ENCODE results near the gene VWF. TPM values are rescaled to one million over a fixed set of nuclear protein-coding genes. Genes with fewer than 3 reads are reported as not detected.

The VWF gene
- polyA plus RNA-seq, 2 donors = 14.8 to 38.4 TPM

DNA sequence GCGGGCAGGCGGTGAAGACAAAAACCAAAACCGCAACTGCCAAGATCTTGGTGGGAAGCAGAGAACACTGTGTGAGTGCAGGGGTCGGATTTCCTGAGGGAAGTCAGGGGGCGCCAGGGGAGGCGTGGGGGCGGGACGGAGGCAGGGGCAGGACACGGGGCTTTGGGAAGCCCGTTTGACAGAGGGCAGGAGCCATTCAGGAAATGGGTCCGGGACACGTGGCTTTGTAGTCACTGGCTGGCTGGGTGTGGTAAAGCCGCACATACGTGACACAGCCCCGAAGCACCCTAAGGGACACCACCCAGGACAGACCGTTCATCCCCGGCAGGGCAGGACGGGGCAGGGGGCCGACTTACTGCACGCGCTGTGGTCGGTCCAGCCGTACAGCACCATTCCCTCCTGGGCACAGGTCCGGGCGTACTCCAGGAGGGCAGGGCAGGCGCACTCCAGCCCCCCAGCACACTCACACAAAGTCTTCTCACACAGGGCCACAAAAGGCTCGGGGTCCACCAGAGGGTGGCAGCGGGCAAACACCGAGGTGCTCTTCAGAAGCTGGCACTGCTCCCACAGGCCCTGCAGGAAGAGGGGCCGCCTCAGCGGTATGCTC is 49.4 kb downstream of the VWF start:
- Histone ChIP-seq H3K36me3 (ENCODE audit: control insufficient read depth in 2 of 2, insufficient read depth in 2 of 2, low read length in 1 of 2) (no peaks in the 10 kb centered on the region), H3K27ac (ENCODE audit: low read depth in 2 of 2, low read length in 1 of 2) (no peak overlapping the region), H3K9me3 (ENCODE audit: control insufficient read depth in 2 of 2, insufficient read depth in 1 of 2, low read depth in 1 of 2, low read length in 1 of 2) (no peaks in the 10 kb centered on the region), H3K4me3 (ENCODE audit: low read depth in 1 of 2, low read length in 2 of 2) (no peak overlapping the region), H3K4me1 (ENCODE audit: control insufficient read depth in 2 of 2, insufficient read depth in 2 of 2, low read length in 1 of 2) (peaks cover 10 to 30% of the 10 kb centered on the region in 2 donors), H3K27me3 (ENCODE audit: control insufficient read depth in 1 of 2, insufficient read depth in 2 of 2, low read length in 2 of 2) (no peaks in the 10 kb centered on the region)
- WGBS, 2 donors = 58 to 62% methylated on average over 31 of the region's 31 CpGs

DNA sequence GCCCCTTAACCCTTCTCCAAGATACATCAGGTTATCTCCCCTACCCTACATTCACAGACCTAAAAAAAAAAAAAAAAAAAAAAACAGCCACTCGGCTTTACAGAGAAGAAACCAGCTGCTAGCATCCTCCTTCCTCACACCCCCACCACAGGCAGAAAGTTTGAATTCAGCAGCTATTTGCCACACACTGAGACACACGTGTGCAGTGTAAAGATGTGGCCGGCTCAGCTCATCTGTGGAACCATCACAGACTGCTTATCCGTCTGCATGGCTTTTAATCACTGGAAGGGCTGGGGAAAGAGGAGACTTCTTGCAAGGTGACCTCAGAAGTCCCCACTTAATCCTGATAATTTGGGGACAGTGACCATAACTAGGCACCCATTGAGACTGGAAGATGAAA is 50.0 kb downstream of the VWF start:
- no peaks in the 10 kb centered on the region for H3K27me3 ChIP-seq (ENCODE audit: control insufficient read depth in 1 of 2, insufficient read depth in 2 of 2, low read length in 2 of 2)
- WGBS, 2 donors = 48 to 66% methylated on average over 4 of the region's 4 CpGs
- no peak overlapping the region for H3K27ac ChIP-seq (ENCODE audit: low read depth in 2 of 2, low read length in 1 of 2)

DNA sequence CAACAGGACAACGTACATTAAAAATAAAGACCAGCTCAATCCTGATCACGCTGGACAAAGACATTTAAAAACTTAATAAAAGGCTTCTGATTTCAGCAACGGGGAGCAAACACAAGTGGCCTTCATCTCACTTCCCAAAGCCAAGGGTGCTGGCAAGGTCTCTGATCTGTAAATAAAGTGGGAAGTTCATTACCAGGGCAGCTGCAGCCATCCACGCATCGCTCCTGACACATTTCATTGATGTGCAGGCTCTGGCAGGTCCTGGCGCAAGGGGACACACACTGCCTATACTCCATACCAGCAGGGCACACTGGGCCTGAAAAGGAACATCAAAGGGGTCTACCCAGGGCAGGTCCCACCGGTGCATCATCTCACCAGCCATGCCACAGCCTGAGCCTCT is 51.0 kb downstream of the VWF start:
- H3K27ac ChIP-seq (ENCODE audit: low read depth in 2 of 2, low read length in 1 of 2) = peak overlapping the region in 1 of 2 donors; percentile 85
- WGBS, 2 donors = 58 to 63% methylated on average over 7 of the region's 7 CpGs
- H3K4me3 ChIP-seq (ENCODE audit: low read depth in 1 of 2, low read length in 2 of 2) = no peak overlapping the region
- H3K4me1 ChIP-seq (ENCODE audit: control insufficient read depth in 2 of 2, insufficient read depth in 2 of 2, low read length in 1 of 2) = peaks cover 4 to 22% of the 10 kb centered on the region in 2 donors
- H3K36me3 ChIP-seq (ENCODE audit: control insufficient read depth in 2 of 2, insufficient read depth in 2 of 2, low read length in 1 of 2) = no peaks in the 10 kb centered on the region
- no peaks in the 10 kb centered on the region for H3K9me3 ChIP-seq (ENCODE audit: control insufficient read depth in 2 of 2, insufficient read depth in 1 of 2, low read depth in 1 of 2, low read length in 1 of 2)
- no peaks in the 10 kb centered on the region for H3K27me3 ChIP-seq (ENCODE audit: control insufficient read depth in 1 of 2, insufficient read depth in 2 of 2, low read length in 2 of 2)

More for the DNA sequence above, 50.0 kb downstream of the VWF start:
- H3K9me3 ChIP-seq (ENCODE audit: control insufficient read depth in 2 of 2, insufficient read depth in 1 of 2, low read depth in 1 of 2, low read length in 1 of 2) = no peaks in the 10 kb centered on the region
- no peaks in the 10 kb centered on the region for H3K36me3 ChIP-seq (ENCODE audit: control insufficient read depth in 2 of 2, insufficient read depth in 2 of 2, low read length in 1 of 2)
- peaks cover 10 to 24% of the 10 kb centered on the region in 2 donors for H3K4me1 ChIP-seq (ENCODE audit: control insufficient read depth in 2 of 2, insufficient read depth in 2 of 2, low read length in 1 of 2)
- H3K4me3 ChIP-seq (ENCODE audit: low read depth in 1 of 2, low read length in 2 of 2) = no peak overlapping the region

DNA sequence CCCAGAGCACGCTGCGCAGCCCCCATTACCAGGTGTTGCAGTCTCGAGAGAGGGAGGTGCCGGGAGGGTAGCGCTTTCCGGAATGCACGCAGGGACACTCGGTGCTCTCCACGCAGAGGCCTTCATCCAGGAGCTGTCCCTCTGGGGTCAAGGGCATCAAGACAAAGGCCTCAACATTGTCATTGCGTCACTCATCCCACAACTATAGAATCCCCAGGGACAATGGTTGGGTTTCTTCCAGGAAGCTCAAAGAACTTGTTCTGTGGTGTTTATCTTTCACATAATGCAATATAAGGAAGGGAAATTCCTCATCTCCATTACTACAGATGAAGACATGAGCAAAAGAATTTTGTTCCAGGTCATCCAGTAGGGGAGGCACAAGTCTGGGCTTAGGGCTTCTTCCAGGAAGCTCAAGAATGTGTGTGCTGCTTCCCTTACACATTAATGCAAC is 52.1 kb downstream of the VWF start:
- no peak overlapping the region for H3K4me3 ChIP-seq (ENCODE audit: low read depth in 1 of 2, low read length in 2 of 2)
- H3K4me1 ChIP-seq (ENCODE audit: control insufficient read depth in 2 of 2, insufficient read depth in 2 of 2, low read length in 1 of 2) = peaks cover 3 to 24% of the 10 kb centered on the region in 2 donors
- H3K36me3 ChIP-seq (ENCODE audit: control insufficient read depth in 2 of 2, insufficient read depth in 2 of 2, low read length in 1 of 2) = no peaks in the 10 kb centered on the region
- H3K27ac ChIP-seq (ENCODE audit: low read depth in 2 of 2, low read length in 1 of 2) = peak overlapping the region; percentile 84 to 85
- 82 to 84% methylated on average over 10 of the region's 10 CpGs for WGBS, 2 donors
- no peaks in the 10 kb centered on the region for H3K9me3 ChIP-seq (ENCODE audit: control insufficient read depth in 2 of 2, insufficient read depth in 1 of 2, low read depth in 1 of 2, low read length in 1 of 2)
- H3K27me3 ChIP-seq (ENCODE audit: control insufficient read depth in 1 of 2, insufficient read depth in 2 of 2, low read length in 2 of 2) = no peaks in the 10 kb centered on the region

DNA sequence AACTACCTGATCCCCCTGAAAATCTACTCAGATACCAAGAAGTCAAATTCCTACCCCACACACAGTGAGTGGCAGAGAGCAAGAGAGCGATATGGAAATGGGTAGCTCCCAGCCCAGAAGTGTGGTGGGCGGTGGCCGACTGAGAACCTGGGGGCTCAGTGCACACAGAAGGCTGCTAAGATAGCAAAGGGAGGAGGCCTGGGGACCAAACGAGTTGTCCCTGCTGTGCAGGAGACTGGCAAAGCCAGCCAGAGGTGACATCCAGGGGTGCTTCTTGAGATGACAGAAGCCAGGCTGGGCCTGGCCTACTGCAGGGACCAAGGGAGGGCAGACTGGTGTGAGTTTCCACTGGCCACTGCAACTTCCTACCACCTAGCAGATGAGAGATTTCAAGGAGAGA is 52.9 kb downstream of the VWF start:
- Histone ChIP-seq H3K4me1 (ENCODE audit: control insufficient read depth in 2 of 2, insufficient read depth in 2 of 2, low read length in 1 of 2) (peaks cover 3 to 25% of the 10 kb centered on the region in 2 donors), H3K9me3 (ENCODE audit: control insufficient read depth in 2 of 2, insufficient read depth in 1 of 2, low read depth in 1 of 2, low read length in 1 of 2) (no peaks in the 10 kb centered on the region), H3K4me3 (ENCODE audit: low read depth in 1 of 2, low read length in 2 of 2) (no peak overlapping the region), H3K27me3 (ENCODE audit: control insufficient read depth in 1 of 2, insufficient read depth in 2 of 2, low read length in 2 of 2) (no peaks in the 10 kb centered on the region), H3K36me3 (ENCODE audit: control insufficient read depth in 2 of 2, insufficient read depth in 2 of 2, low read length in 1 of 2) (no peaks in the 10 kb centered on the region), H3K27ac (ENCODE audit: low read depth in 2 of 2, low read length in 1 of 2) (peak overlapping the region; percentile 84 to 85)
- WGBS, 2 donors = 84 to 94% methylated on average over 4 of the region's 4 CpGs

GRCh38 chr12:6070472-6071257 is 53.8 kb downstream of the VWF start:
- peaks cover 5 to 32% of the 10 kb centered on the region in 2 donors for H3K4me1 ChIP-seq (ENCODE audit: control insufficient read depth in 2 of 2, insufficient read depth in 2 of 2, low read length in 1 of 2)
- peak overlapping the region; percentile 85 to 93 for H3K27ac ChIP-seq (ENCODE audit: low read depth in 2 of 2, low read length in 1 of 2)
- 53 to 63% methylated on average over 11 of the region's 11 CpGs for WGBS, 2 donors
- no peaks in the 10 kb centered on the region for H3K27me3 ChIP-seq (ENCODE audit: control insufficient read depth in 1 of 2, insufficient read depth in 2 of 2, low read length in 2 of 2)
- no peak overlapping the region for H3K4me3 ChIP-seq (ENCODE audit: low read depth in 1 of 2, low read length in 2 of 2)
- H3K36me3 ChIP-seq (ENCODE audit: control insufficient read depth in 2 of 2, insufficient read depth in 2 of 2, low read length in 1 of 2) = no peaks in the 10 kb centered on the region
- no peaks in the 10 kb centered on the region for H3K9me3 ChIP-seq (ENCODE audit: control insufficient read depth in 2 of 2, insufficient read depth in 1 of 2, low read depth in 1 of 2, low read length in 1 of 2)

GRCh38 chr12:6069437-6070093 is 54.9 kb downstream of the VWF start:
- Histone ChIP-seq H3K27me3 (ENCODE audit: control insufficient read depth in 1 of 2, insufficient read depth in 2 of 2, low read length in 2 of 2) (no peaks in the 10 kb centered on the region), H3K27ac (ENCODE audit: low read depth in 2 of 2, low read length in 1 of 2) (peak overlapping the region; percentile 79 to 85), H3K9me3 (ENCODE audit: control insufficient read depth in 2 of 2, insufficient read depth in 1 of 2, low read depth in 1 of 2, low read length in 1 of 2) (no peaks in the 10 kb centered on the region), H3K4me1 (ENCODE audit: control insufficient read depth in 2 of 2, insufficient read depth in 2 of 2, low read length in 1 of 2) (peaks cover 10 to 29% of the 10 kb centered on the region in 2 donors), H3K4me3 (ENCODE audit: low read depth in 1 of 2, low read length in 2 of 2) (no peak overlapping the region), H3K36me3 (ENCODE audit: control insufficient read depth in 2 of 2, insufficient read depth in 2 of 2, low read length in 1 of 2) (no peaks in the 10 kb centered on the region)
- WGBS, 2 donors = 23 to 47% methylated on average over 8 of the region's 8 CpGs

DNA sequence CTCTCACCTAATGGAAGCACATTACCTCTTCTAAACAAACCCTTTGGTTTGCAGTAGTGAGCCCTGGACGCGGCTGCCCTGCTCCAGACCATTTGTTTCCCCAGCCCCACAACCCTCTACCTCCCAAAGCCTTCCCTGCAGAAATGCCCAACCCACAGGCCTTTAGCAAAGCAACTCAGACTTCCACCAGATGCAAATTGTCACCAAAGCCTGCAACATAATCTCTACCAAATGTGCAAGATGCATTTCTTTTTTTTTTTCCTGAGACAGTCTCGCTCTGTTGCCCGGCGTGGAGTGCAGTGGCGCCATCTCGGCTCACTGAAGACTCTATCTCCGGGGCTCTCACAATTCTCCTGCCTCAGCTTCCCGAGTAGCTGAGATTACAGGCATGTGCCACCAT is 56.2 kb downstream of the VWF start:
- WGBS, 2 donors = 84 to 86% methylated on average over 9 of the region's 9 CpGs
- Histone ChIP-seq H3K27ac (ENCODE audit: low read depth in 2 of 2, low read length in 1 of 2) (peak overlapping the region in 1 of 2 donors; percentile 72), H3K9me3 (ENCODE audit: control insufficient read depth in 2 of 2, insufficient read depth in 1 of 2, low read depth in 1 of 2, low read length in 1 of 2) (no peaks in the 10 kb centered on the region), H3K4me3 (ENCODE audit: low read depth in 1 of 2, low read length in 2 of 2) (no peak overlapping the region), H3K27me3 (ENCODE audit: control insufficient read depth in 1 of 2, insufficient read depth in 2 of 2, low read length in 2 of 2) (no peaks in the 10 kb centered on the region), H3K36me3 (ENCODE audit: control insufficient read depth in 2 of 2, insufficient read depth in 2 of 2, low read length in 1 of 2) (no peaks in the 10 kb centered on the region), H3K4me1 (ENCODE audit: control insufficient read depth in 2 of 2, insufficient read depth in 2 of 2, low read length in 1 of 2) (peaks cover 14 to 38% of the 10 kb centered on the region in 2 donors)

GRCh38 chr12:6067152-6067916 is 57.1 kb downstream of the VWF start:
- Histone ChIP-seq H3K4me3 (ENCODE audit: low read depth in 1 of 2, low read length in 2 of 2) (no peak overlapping the region), H3K36me3 (ENCODE audit: control insufficient read depth in 2 of 2, insufficient read depth in 2 of 2, low read length in 1 of 2) (no peaks in the 10 kb centered on the region), H3K4me1 (ENCODE audit: control insufficient read depth in 2 of 2, insufficient read depth in 2 of 2, low read length in 1 of 2) (peaks cover 14 to 39% of the 10 kb centered on the region in 2 donors), H3K9me3 (ENCODE audit: control insufficient read depth in 2 of 2, insufficient read depth in 1 of 2, low read depth in 1 of 2, low read length in 1 of 2) (no peaks in the 10 kb centered on the region), H3K27ac (ENCODE audit: low read depth in 2 of 2, low read length in 1 of 2) (peak overlapping the region; percentile 93 to 98), H3K27me3 (ENCODE audit: control insufficient read depth in 1 of 2, insufficient read depth in 2 of 2, low read length in 2 of 2) (no peaks in the 10 kb centered on the region)
- 57 to 63% methylated on average over 16 of the region's 16 CpGs for WGBS, 2 donors
